HepG2 (cell line): ENCODE results near the gene IKZF3. TPM values are rescaled to one million over a fixed set of nuclear protein-coding genes. Genes with fewer than 3 reads are reported as not detected.

ENCODE experiments used
- ATAC-seq: fragments of 200-7000 bp; cut with Tn5 transposase; 3 replicates; pipeline ENCODE4 v1.9.1; 2020; ENCODE audit warnings: mild to moderate bottlenecking, moderate library complexity
- BruUV-seq: library from RNA; stranded (reverse); fragments of 400-500 nt; replicated peaks from 2 replicates; lab custom pipeline; 2021; lab: Mats Ljungman, UMichigan
- CTCF ChIA-PET: fragments of 300-600 bp; formaldehyde crosslinking; extraction: SDS; loops from one replicate; lab custom pipeline; 2021; ENCODE audit warnings: low total read pairs, inconsistent platforms, low intra/inter-chr PET ratio; lab: Yijun Ruan, JAX
- POLR2A ChIA-PET: fragments of 350-600 bp; sonication (Branson Sonifier 250); formaldehyde crosslinking; loops from one replicate; lab custom pipeline; 2020; ENCODE audit warnings: antibody characterized with exemption, inconsistent platforms; lab: Yijun Ruan, JAX
- DNase-seq: peaks from one replicate; pipeline ENCODE4 v3.0.0-alpha.2; 2015; ENCODE audit warnings: low spot score
- FAIRE-seq: peaks from 3 replicates; lab custom pipeline; 2011; peaks lifted over from hg19 to GRCh38; lab: Jason Lieb, UNC
- H2AFZ ChIP-seq: one replicate; pipeline ENCODE4 v1.6.1; 2011; ENCODE audit warnings: low read length, inconsistent platforms
- H3K27ac ChIP-seq: fragments of 300-600 bp; 3 replicates; pipeline ENCODE4 v1.8.0; 2011; ENCODE audit warnings: mixed run types, mild to moderate bottlenecking, mixed read lengths, low read length, inconsistent platforms; ENCODE audit not compliant: insufficient read depth; ENCODE audit errors: extremely low read length
- H3K27me3 ChIP-seq, 2 experiments: fragments of 200-600 bp in 1 of 2; 2 replicates in 1 of 2; 3 replicates in 1 of 2; pipeline versions ENCODE4 v1.6.0 to v1.8.0; 2011; ENCODE audit warnings: low read length in 2 of 2, mild to moderate bottlenecking in 2 of 2, moderate library complexity in 2 of 2, inconsistent platforms in 1 of 2; ENCODE audit not compliant: insufficient read depth in 2 of 2, control insufficient read depth in 1 of 2
- H3K36me3 ChIP-seq, 2 experiments: fragments of 200-600 bp in 1 of 2; replicated peaks in 1 of 2; 2 replicates in 1 of 2; 3 replicates in 1 of 2; pipeline versions ENCODE4 v1.5.1 to v1.8.0; 2011; ENCODE audit warnings: low read length in 2 of 2, inconsistent platforms in 1 of 2; ENCODE audit not compliant: insufficient read depth in 2 of 2, control insufficient read depth in 1 of 2
- H3K4me1 ChIP-seq: 2 replicates; pipeline ENCODE4 v1.5.1; 2012; ENCODE audit warnings: low read length, inconsistent platforms; ENCODE audit not compliant: insufficient read depth
- H3K4me2 ChIP-seq: 2 replicates; pipeline ENCODE4 v1.6.0; 2011; ENCODE audit warnings: low read depth, low read length, inconsistent platforms
- H3K4me3 ChIP-seq, 3 experiments: fragments of 200-600 bp in 1 of 3; sonication (generic), shearing (Covaris generic) in 1 of 3; replicated peaks in 1 of 3; 2 replicates each; pipeline ENCODE4 v1.5.1; 2011 to 2016; ENCODE audit warnings: low read length in 3 of 3, inconsistent platforms in 2 of 3, low read depth in 2 of 3, mild to moderate bottlenecking in 2 of 3, control low read depth in 1 of 3, mixed read lengths in 1 of 3; ENCODE audit not compliant: insufficient read depth in 1 of 3
- H3K79me2 ChIP-seq: one replicate; pipeline ENCODE4 v1.6.1; 2011; ENCODE audit warnings: low read length, inconsistent platforms; ENCODE audit not compliant: insufficient read depth
- H3K9ac ChIP-seq: 2 replicates; pipeline ENCODE4 v1.6.0; 2011; ENCODE audit warnings: mild to moderate bottlenecking, low read depth, low read length, inconsistent platforms; ENCODE audit not compliant: insufficient read depth
- H3K9me3 ChIP-seq: 2 replicates; pipeline ENCODE4 v1.5.1; 2012; ENCODE audit warnings: mild to moderate bottlenecking, low read length
- H4K20me1 ChIP-seq: 2 replicates; pipeline ENCODE4 v1.6.0; 2011; ENCODE audit warnings: inconsistent platforms, mild to moderate bottlenecking, low read length, moderate library complexity; ENCODE audit not compliant: insufficient read depth
- ARHGAP35 ChIP-seq: sonication (generic); formaldehyde crosslinking; IDR thresholded peaks from 2 replicates; pipeline ENCODE4 v1.9.0; 2022; ENCODE audit warnings: mild to moderate bottlenecking, inconsistent platforms, moderate library complexity, missing genetic modification reagents, borderline replicate concordance
- BORCS8-MEF2B ChIP-seq: sonication (generic); formaldehyde crosslinking; IDR thresholded peaks from 2 replicates; pipeline ENCODE4 v1.8.0; 2022; ENCODE audit warnings: mild to moderate bottlenecking, missing genetic modification reagents
- CCDC6 ChIP-seq: sonication (generic); formaldehyde crosslinking; IDR thresholded peaks from 2 replicates; pipeline ENCODE4 v1.8.1; 2022; ENCODE audit warnings: mild to moderate bottlenecking, missing genetic modification reagents, moderate library complexity
- EEA1 ChIP-seq: sonication (generic); formaldehyde crosslinking; IDR thresholded peaks from 2 replicates; pipeline ENCODE4 v1.5.1; 2020; ENCODE audit warnings: mild to moderate bottlenecking, missing genetic modification reagents, borderline replicate concordance
- FOSL2 ChIP-seq: sonication (generic); formaldehyde crosslinking; IDR thresholded peaks from 2 replicates; pipeline ENCODE4 v1.4.0; 2020; ENCODE audit warnings: missing genetic modification reagents
- GLI4 ChIP-seq: sonication (generic); formaldehyde crosslinking; IDR thresholded peaks from 2 replicates; pipeline ENCODE4 v1.5.1; 2020; ENCODE audit warnings: missing genetic modification reagents, mild to moderate bottlenecking, moderate library complexity, borderline replicate concordance
- HOXA9 ChIP-seq: sonication (generic); formaldehyde crosslinking; IDR thresholded peaks from 2 replicates; pipeline ENCODE4 v1.8.1; 2022; ENCODE audit warnings: missing genetic modification reagents, mild to moderate bottlenecking, moderate library complexity, borderline replicate concordance
- JDP2 ChIP-seq: sonication (generic); formaldehyde crosslinking; IDR thresholded peaks from 2 replicates; pipeline ENCODE4 v1.8.1; 2022; ENCODE audit warnings: missing genetic modification reagents, borderline replicate concordance
- KDM4B ChIP-seq: sonication (generic); formaldehyde crosslinking; IDR thresholded peaks from 2 replicates; pipeline ENCODE4 v1.4.0; 2020; ENCODE audit warnings: missing genetic modification reagents
- NONO ChIP-seq, 2 experiments: fragments of 450-650 bp in 1 of 2; sonication (generic) in 1 of 2; formaldehyde crosslinking in 1 of 2; IDR thresholded peaks in 1 of 2; conservative IDR thresholded peaks in 1 of 2; 2 replicates each; pipeline versions ENCODE4 v1.6.1 to v1.8.0; 2017 to 2022; ENCODE audit warnings: mild to moderate bottlenecking in 1 of 2, missing genetic modification reagents in 1 of 2, moderate library complexity in 1 of 2
- SP140L ChIP-seq: sonication (generic); formaldehyde crosslinking; IDR thresholded peaks from 2 replicates; pipeline ENCODE4 v1.4.0; 2020; ENCODE audit warnings: missing genetic modification reagents, borderline replicate concordance
- THAP11 ChIP-seq: IDR thresholded peaks from 2 replicates; pipeline ENCODE4 v1.6.1; 2016; ENCODE audit warnings: missing biosample characterization, missing genetic modification reagents
- ZNF12 ChIP-seq: sonication (generic); formaldehyde crosslinking; IDR thresholded peaks from 2 replicates; pipeline ENCODE4 v1.5.0; 2020; ENCODE audit warnings: missing genetic modification reagents
- ZNF30 ChIP-seq: sonication (generic); formaldehyde crosslinking; IDR thresholded peaks from 2 replicates; pipeline ENCODE4 v1.5.0; 2020; ENCODE audit warnings: mild to moderate bottlenecking, missing genetic modification reagents
- ZNF350 ChIP-seq: sonication (generic); formaldehyde crosslinking; IDR thresholded peaks from 2 replicates; pipeline ENCODE4 v1.4.0; 2020; ENCODE audit warnings: mild to moderate bottlenecking, low read depth, missing genetic modification reagents, borderline replicate concordance
- ZNF562 ChIP-seq: sonication (generic); formaldehyde crosslinking; IDR thresholded peaks from 2 replicates; pipeline ENCODE4 v1.8.0; 2022; ENCODE audit warnings: missing genetic modification reagents, borderline replicate concordance
- ZNF570 ChIP-seq: sonication (generic); formaldehyde crosslinking; IDR thresholded peaks from 2 replicates; pipeline ENCODE4 v1.4.0; 2020; ENCODE audit warnings: mild to moderate bottlenecking, missing genetic modification reagents, borderline replicate concordance
- ZNF660 ChIP-seq: sonication (generic); formaldehyde crosslinking; IDR thresholded peaks from 2 replicates; pipeline ENCODE4 v1.5.1; 2020; ENCODE audit warnings: mild to moderate bottlenecking, low read depth, missing genetic modification reagents, borderline replicate concordance
- ZNF768 ChIP-seq: sonication (generic); formaldehyde crosslinking; IDR thresholded peaks from 2 replicates; pipeline ENCODE4 v1.4.0; 2020; ENCODE audit warnings: missing genetic modification reagents
- ZNF776 ChIP-seq: sonication (generic); formaldehyde crosslinking; IDR thresholded peaks from 2 replicates; pipeline ENCODE4 v1.4.0; 2020; ENCODE audit warnings: mild to moderate bottlenecking, missing genetic modification reagents
- WGBS: methylation state at CpG from one replicate; pipeline ENCODE4 v1.1.6; 2017; ENCODE audit warnings: low lambda C conversion rate; 5-methylcytosine and 5-hydroxymethylcytosine counted together
- in situ Hi-C: cut with HindIII; loops from 2 replicates; pipeline ENCODE4 v1.10.0; 2017; ENCODE audit warnings: low pct_unique_long_range_greater_than_20kb; ENCODE audit not compliant: extremely low pct_ligation_motif_present
- intact Hi-C: fragments of 100-400 bp; cut with micrococcal nuclease; formaldehyde crosslinking; loops from one replicate; pipeline ENCODE4 v1.10.0; 2022; ENCODE audit not compliant: unreplicated experiment
- polyA plus RNA-seq, 8 experiments: library from polyadenylated mRNA; depleted of rRNA in 3 of 8; stranded (reverse) in 7 of 8; unstranded in 1 of 8; fragments of >200 nt; fragmentation: Illumina TruSeq in 4 of 8; extraction: Trizol in 4 of 8; gene quantifications; 2 replicates each; pipeline versions ENCODE4 v1.2.1 to v1.2.3, GENCODE V29; 2011 to 2016; ENCODE audit warnings: low read depth in 4 of 8, missing spikeins in 1 of 8, mixed read lengths in 1 of 8; ENCODE audit not compliant: insufficient read depth in 1 of 8
- total RNA-seq, 5 experiments: library from RNA; depleted of rRNA; stranded (reverse); fragments of >200 nt; fragmentation: Illumina TruSeq; extraction: Trizol; gene quantifications; 2 replicates each; pipeline ENCODE4 v1.2.3, GENCODE V29; 2016; ENCODE audit warnings: low read depth in 1 of 5

Gene IKZF3
- total and polyA plus RNA-seq, 2 of the 13 experiments (the other 11 are each of a cell fraction or from before 2014, with no cell fraction given) = not detected

- no peak for TF ChIP-seq KDM4B
- no peak for TF ChIP-seq ZNF562 (CRISPR knock-in tag)
- no peak for TF ChIP-seq ZNF776 (CRISPR knock-in tag)
- no peak for TF ChIP-seq THAP11
- TF ChIP-seq ZNF660 (CRISPR knock-in tag) = no peak
- no peak for TF ChIP-seq BORCS8-MEF2B
- TF ChIP-seq FOSL2 = no peak
- TF ChIP-seq SP140L (CRISPR knock-in tag) = no peak
- no peak for TF ChIP-seq JDP2 (CRISPR knock-in tag)
- TF ChIP-seq ARHGAP35 (CRISPR knock-in tag) = no peak
- TF ChIP-seq NONO (IDR thresholded peaks at IDR 0.05) = no peak
- TF ChIP-seq NONO (CRISPR knock-in tag; conservative IDR thresholded peaks at IDR 0.05) = no peak
- TF ChIP-seq CCDC6 = no peak
- no peak for TF ChIP-seq ZNF30 (CRISPR knock-in tag)
- TF ChIP-seq ZNF768 (CRISPR knock-in tag) = no peak
- no peak for TF ChIP-seq ZNF12
- TF ChIP-seq HOXA9 = no peak
- no peak for TF ChIP-seq ZNF350 (CRISPR knock-in tag)
- TF ChIP-seq GLI4 = no peak
- no peak for TF ChIP-seq EEA1 (CRISPR knock-in tag)
- TF ChIP-seq ZNF570 = no peak
- H4K20me1 ChIP-seq = no peaks in the 10 kb centered on the region
- no peaks in the 10 kb centered on the region for H3K36me3 ChIP-seq
- ATAC-seq (no peak), FAIRE-seq (no peak), DNase-seq (no peak)
- H2AFZ ChIP-seq = no peak overlapping the region
- no TSS peak for BruUV-seq
- CTCF ChIA-PET = no interaction called here
- no peak overlapping the region for H3K4me3 ChIP-seq
- POLR2A ChIA-PET = no interaction called here
- in situ Hi-C loops = no loop called here
- 1% methylated on average over 1 of the region's 1 CpG for WGBS
- no peak overlapping the region for H3K4me2 ChIP-seq
- H3K27ac ChIP-seq = no peak overlapping the region
- no peaks in the 10 kb centered on the region for H3K9me3 ChIP-seq
- no peaks in the 10 kb centered on the region for H3K4me1 ChIP-seq
- intact Hi-C loops = no loop called here
- H3K79me2 ChIP-seq = no peaks in the 10 kb centered on the region
- peaks cover 2 to 15% of the 10 kb centered on the region in 2 experiments; a peak in 4 of 5 replicates for H3K27me3 ChIP-seq
- H3K9ac ChIP-seq = no peak overlapping the region
These were observed 25.3 kb downstream of the IKZF3 start for GRCh38 chr17:39838784-39839183.
